Medulla oblongata (tissue), 1 donor: ENCODE data around the gene GCG.
A peak's percentile ranks its signal among the peaks of the same experiment; 100 is the strongest.

Source experiments
- DNase-seq: peaks from one replicate; pipeline ENCODE4 v3.0.0-alpha.2; 2015; ENCODE audit errors: extremely low spot score

GCG gene

GRCh38 chr2:162149940-162150339 is 2.1 kb downstream of the GCG start:
- no peak for DNase-seq

GRCh38 chr2:162149466-162149865 is 2.6 kb downstream of the GCG start:
- DNase-seq: no peak

GRCh38 chr2:162148956-162149355 is 3.1 kb downstream of the GCG start:
- DNase-seq: no peak

- no peak for DNase-seq
These were observed 8.1 kb downstream of the GCG start for GRCh38 chr2:162143969-162144368.

GRCh38 chr2:162138310-162138709 is 13.7 kb downstream of the GCG start:
- DNase-seq: no peak

- DNase-seq: no peak
These were observed 24.6 kb downstream of the GCG start for GRCh38 chr2:162127422-162127821.

GRCh38 chr2:162126527-162126926 is 25.5 kb downstream of the GCG start:
- DNase-seq: no peak

- peak; percentile 67 for DNase-seq
These were observed 25.9 kb downstream of the GCG start for GRCh38 chr2:162126111-162126519.

- DNase-seq: no peak
These were observed 26.9 kb downstream of the GCG start for GRCh38 chr2:162125138-162125537.

GRCh38 chr2:162123806-162124758 is 28.0 kb downstream of the GCG start:
- DNase-seq: peak; percentile 87

GRCh38 chr2:162118166-162119031 is 33.6 kb downstream of the GCG start:
- peak; percentile 59 for DNase-seq

GRCh38 chr2:162116352-162116751 is 35.7 kb downstream of the GCG start:
- no peak for DNase-seq

GRCh38 chr2:162115076-162115475 is 37.0 kb downstream of the GCG start:
- no peak for DNase-seq

GRCh38 chr2:162114271-162114670 is 37.8 kb downstream of the GCG start:
- no peak for DNase-seq

GRCh38 chr2:162113776-162114168 is 38.3 kb downstream of the GCG start:
- peak; percentile 71 for DNase-seq

- no peak for DNase-seq
These were observed 38.8 kb downstream of the GCG start for GRCh38 chr2:162113088-162113775.

GRCh38 chr2:162111958-162112850 is 39.8 kb downstream of the GCG start:
- no peak for DNase-seq

- no peak for DNase-seq
These were observed 44.6 kb downstream of the GCG start for GRCh38 chr2:162107361-162107901.

GRCh38 chr2:162106746-162107145 is 45.3 kb downstream of the GCG start:
- no peak for DNase-seq

- no peak for DNase-seq
These were observed 45.9 kb downstream of the GCG start for GRCh38 chr2:162106146-162106551.
